HG02938 (cell line): ENCODE results near the gene TMEM132A.
"Not testable (repeated sequence)": the region's sequence is repeated elsewhere in the genome, so short reads cannot be mapped to it uniquely, and the experiment has no call there.

Experiments used
- ATAC-seq: cut with Tn5 transposase; IDR thresholded peaks from one replicate; pipeline ENCODE4 v1.9.1; 2021; ENCODE audit warnings: mild to moderate bottlenecking, moderate library complexity; ENCODE audit not compliant: unreplicated experiment

TMEM132A gene

GRCh38 chr11:60953781-60954180 is 29.5 kb downstream of the TMEM132A start:
- ATAC-seq = no peak

- ATAC-seq = no peak
Measured at GRCh38 chr11:60954421-60954820, 30.2 kb downstream of the TMEM132A start.

DNA sequence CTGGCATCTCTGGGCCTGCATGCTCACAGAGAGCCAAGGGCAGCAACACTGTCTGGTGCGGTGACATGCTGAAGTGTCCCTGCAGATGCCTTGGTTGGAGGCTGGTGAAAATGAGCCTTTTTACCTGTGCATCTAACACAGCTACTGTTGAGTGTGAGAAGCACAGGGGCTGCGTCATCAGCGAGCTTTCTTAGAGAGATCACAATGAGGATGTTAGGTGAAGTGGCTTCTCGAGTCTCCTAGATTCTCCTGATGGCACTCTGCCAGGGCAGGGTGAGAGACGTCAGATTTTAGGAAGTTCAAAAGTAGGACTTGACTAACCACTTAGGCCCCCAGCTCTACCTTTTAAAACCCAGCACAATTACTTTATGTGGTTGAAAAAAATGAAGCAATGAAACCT is 31.3 kb downstream of the TMEM132A start:
- no peak for ATAC-seq

DNA sequence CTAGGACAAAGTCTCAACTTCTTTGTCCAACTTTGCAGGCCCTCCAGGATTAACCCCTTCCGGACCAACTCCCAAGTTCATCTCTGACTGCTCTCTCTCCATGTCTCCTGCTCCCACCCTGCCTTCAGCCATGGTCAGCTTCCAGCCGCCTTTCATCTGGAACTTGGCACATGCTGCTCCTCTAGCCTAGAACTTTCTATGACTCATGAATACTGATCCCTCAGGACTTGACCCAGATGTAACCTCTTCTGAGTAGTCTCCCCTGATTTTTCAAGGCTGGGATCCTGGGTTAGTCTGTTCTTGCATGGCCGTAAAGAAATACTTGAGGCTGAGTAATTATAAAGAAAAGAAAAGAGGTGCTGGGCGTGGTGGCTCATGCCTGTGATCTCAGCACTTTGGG is 32.9 kb downstream of the TMEM132A start:
- ATAC-seq = no peak

GRCh38 chr11:60959431-60959830 is 35.2 kb downstream of the TMEM132A start:
- ATAC-seq = no peak

DNA sequence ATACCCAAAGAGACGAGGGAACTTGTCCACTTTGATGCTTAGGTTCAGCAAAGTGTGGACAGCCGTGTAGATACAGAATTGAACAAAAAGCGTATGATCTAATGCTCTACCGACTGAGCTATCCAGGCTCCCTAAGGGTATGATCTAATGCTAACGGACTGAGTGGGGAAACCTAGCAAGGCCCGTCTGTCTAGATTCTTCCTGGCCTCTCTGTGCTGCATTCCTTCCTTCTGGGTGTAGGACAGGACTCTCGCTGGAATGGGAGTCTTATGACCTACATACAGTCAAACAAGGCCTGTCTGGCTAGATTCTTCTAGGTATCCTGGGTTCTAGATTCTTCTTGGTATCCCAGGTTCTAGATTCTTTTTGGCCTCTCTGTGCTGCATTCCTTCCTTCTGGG is 36.1 kb downstream of the TMEM132A start:
- ATAC-seq = no peak

- ATAC-seq = no peak
Measured at GRCh38 chr11:60964801-60965200, 40.5 kb downstream of the TMEM132A start.

DNA sequence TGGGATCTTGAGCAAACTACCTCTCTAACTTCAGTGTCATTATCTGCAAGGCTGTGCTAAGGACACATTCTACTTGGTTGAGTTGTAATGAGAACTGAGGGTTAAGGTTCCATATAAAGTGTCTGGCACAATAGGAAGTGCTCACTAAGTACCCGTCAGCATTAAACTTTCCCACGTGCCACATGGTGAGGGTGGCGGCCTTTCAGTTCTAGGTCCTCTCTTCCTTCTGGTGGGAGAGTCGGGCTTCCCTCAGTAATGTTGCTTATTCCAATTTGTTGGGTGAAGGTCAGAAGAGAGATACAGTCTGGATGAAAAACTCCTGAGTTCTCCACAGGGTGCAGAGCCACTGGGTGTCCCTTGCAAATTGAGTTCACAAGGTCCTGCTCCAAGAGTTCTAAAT is 42.6 kb downstream of the TMEM132A start:
- ATAC-seq = no peak

DNA sequence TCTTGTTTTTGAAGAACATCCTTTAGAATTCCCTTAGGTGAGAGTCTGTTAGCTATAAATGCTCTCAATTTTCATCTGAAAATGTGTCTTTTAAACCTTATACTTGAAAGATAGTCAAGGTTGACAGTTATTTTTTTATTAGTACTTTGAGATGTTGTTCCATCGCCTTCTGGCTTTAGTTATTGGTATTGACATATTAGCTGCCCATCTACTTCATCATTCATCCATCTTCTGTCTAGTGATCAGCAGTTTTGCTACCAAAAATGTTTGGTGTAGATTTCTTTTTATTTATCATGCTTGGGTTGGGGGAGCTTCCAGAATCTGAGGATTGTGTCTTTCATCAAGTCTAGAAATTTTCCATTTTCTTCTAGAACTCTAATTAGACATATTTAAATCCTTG is 44.0 kb downstream of the TMEM132A start:
- ATAC-seq = no peak

- ATAC-seq = no peak
Measured at GRCh38 chr11:60970369-60970774, 46.1 kb downstream of the TMEM132A start.

GRCh38 chr11:60970890-60971289 is 46.6 kb downstream of the TMEM132A start:
- ATAC-seq = no peak

DNA sequence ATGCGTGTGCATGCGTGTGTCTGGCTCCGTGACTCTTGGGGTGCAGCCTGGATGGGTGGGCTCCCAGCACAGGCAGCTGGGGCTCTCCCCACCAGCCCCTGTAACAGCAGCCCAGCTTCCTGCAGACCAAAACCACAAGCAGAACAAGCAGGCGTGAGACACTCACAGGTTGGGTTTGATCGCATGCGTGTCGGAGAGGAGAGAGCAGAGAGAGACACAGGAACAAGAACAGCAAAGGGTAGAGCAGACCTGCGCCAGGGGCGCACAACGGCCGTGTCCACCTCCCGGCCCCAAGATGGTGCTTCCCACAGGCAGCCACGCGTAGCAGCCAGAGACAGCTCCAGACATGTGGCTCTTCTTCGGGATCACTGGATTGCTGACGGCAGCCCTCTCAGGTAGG is 47.3 kb downstream of the TMEM132A start, which contains the start of gene CD6:
CD6 (plus strand) TSS at position 161 of the 400 bp plus-strand sequence; CDS start at position 347, 186 bp downstream.
- ATAC-seq = no peak

DNA sequence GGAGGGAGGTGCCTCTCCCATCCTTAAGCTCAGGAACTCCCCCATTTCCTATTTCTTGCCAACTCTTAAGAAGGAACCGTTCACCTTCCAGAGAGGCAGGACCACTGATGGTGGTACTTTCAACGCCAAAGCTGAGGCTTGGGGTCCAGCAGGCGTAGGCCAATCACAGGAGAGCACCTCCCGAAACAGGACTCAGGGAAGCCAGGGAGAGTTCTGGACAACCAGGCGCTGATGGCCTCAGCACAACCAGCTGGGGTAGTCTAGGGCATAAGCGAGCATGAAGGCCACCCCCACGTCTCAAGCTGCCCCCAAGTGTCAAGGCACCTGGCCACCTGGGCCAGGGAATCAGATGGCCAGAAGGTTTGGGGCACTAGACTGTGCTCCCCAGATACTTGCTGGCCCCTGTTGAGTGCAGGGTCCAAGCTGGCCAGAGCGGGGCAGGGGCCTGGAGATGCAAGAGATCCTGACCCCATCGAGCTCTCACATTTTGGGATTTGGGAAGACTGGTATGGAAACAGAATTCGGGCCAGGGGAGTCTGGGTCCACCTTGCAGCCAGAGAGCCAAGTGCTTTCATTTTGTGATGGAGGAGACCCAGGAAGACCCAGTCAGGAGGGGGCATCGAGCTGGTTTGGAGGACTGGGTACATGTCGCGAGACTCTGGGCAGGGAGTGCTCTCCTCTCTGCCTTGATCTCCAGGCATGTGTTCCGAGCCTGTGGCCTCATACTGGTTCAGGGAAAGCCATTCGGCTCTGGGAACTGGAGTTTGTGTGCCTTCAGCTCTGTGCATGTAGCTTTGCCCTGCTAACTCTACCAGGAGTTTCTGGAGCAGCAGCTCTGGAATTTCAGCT is 48.1 kb downstream of the TMEM132A start:
- no peak for ATAC-seq

DNA sequence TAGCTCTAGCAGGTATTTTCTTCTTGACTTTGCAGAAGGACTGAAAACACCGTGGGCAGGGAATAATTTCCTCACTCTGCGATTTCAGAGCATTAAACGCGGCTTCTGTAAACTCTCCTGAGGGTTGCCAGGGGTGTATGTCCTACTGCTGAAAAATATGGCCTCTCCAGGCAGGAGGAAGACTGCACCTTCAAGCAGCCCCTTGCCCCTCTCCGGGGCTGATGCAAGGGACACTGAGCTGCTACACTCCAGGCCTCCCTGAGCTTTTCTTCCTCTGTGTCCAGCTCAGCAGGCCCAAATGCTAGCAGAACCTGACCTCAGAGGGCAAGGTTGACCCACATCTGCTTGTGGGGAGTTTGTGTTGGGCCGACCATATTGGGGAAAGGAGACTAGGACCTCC is 49.4 kb downstream of the TMEM132A start:
- ATAC-seq = no peak

DNA sequence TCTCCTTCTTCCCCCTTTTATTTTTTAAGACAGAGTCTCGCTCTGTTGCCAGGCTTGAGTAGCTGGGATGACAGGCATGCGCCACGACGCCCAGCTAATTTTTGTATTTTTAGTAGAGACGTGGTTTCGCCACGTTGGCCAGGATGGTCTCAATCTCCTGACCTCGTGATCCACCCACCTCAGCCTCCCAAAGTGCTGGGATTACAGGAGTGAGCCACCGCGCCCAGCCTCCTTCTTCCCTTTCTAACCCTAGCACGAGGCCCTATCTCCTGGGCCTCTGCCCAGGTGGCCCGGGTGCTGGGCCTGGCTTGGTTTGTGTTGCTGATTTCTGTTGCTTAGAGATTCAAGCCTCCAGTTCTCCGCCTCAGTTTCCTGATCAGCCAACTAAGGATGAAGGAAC is 50.1 kb downstream of the TMEM132A start:
- ATAC-seq = not testable (repeated sequence)

DNA sequence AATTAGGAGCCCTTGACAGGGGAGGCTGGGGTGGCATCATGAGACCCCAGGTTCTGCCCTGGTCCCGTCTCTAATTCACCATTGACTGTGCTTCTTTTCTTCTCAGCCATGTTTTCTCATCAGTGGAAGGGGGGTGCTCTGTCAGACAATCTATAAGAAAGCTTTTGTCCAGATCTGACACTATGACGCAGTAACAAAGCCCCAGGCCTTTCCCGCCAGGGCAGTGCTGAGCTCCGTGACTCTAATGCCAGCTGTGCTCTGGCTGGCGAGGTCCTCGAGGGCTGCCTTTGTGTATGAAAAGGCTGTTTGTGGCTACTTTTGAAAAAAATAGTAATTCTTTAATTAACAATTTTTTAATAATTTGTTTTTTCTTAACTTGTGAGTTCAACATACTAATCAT is 50.5 kb downstream of the TMEM132A start:
- ATAC-seq = no peak

DNA sequence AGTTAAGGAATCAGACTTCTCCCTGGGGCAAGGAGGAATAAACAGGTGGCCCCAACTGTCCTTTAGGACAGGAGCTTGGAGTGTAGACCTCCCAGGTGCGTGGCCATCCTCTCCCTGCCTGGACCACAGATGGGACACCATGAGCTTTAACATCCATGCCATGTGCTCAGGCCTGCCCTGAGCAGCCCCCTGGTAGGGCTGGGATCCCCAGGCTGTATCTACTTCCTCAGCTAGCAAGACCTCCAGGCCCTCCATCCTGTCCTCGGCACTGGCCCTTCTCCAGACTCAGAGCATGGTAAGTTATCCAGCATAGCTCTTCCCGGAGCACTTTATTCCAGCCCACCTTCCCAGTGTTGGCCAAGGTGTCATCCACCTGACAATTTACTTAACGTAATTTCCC is 53.0 kb downstream of the TMEM132A start:
- ATAC-seq = no peak

DNA sequence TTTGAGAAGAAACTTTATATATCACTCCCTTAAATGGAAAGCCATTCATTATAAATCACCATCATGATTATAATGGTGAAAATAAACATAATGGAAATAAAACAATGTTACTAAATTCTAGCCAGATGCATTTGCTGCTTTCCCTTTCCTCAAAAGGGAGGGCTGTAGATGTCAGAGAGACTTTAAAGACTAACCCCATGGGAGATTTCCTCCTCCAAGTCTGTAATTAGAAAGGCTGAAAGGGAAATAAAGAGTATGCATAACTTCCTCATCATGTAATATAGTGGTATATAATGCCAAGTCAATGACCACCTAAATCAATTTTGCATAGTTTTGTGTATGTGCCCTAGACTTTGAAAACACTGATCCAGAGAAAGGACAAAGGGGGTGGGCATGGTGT is 53.6 kb downstream of the TMEM132A start:
- ATAC-seq = no peak

DNA sequence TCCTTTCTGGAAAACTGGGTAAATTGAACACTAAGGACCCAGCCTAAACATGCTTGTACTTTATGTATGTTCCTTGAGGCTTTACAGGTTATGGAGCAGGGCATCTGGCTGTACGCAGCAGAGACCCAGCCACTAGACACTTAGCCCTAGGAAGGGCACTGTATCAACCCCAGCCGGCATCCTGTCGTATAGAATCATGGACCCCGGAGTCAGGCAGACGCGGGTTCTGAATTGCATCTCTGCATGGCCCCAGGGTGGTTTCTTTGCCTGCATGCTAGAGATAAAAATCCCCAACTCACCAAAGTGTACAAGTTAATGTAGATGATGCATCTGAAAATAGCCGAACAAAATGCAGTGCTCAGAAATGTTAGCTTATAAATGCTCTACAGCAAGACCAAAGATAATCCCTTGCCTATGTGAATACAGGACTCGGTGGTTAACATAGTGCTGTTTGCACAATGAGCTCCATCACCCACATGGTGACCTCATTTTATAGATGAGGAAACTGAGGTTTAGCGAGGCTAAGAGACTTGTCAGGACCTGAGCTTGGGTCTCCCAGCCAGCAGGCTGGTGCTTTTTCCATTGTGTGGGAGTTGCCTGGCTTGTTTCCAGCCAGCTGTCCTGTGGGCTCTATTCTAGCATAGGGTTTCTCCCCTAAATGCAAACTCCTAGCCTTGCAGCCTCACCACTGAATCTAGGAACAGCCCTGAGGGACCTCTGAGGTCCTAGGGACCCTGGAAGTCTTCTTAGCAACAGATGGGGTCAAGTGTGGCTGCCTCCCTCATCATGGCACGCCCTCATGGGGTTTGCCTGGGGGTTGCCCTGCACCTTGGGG is 54.5 kb downstream of the TMEM132A start:
- no peak for ATAC-seq

DNA sequence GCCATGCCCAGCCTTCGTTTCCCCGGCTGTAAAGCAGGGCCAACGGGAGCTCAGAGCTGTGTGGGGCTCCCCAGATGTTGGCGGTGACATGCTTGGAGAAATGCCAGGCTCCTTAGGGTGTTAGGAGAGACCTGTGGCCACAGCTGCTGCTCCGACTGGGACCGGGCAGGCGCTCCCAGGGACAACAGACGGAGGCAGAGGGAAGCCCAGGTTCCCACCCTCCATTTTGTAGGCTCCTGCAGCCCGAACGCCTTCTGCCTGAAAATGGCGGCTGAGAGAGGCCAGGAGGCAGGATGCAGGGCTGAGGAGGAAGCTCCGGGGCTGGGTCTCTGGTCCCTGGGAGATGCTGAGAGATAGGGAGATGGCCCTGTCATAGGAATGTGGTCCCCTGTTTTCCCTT is 57.3 kb downstream of the TMEM132A start:
- no peak for ATAC-seq

GRCh38 chr11:60982184-60982583 is 57.9 kb downstream of the TMEM132A start:
- no peak for ATAC-seq

GRCh38 chr11:60984149-60984548 is 59.9 kb downstream of the TMEM132A start:
- ATAC-seq = no peak
